ENCODE results near the gene SLC32A1.

Gene SLC32A1

DNA sequence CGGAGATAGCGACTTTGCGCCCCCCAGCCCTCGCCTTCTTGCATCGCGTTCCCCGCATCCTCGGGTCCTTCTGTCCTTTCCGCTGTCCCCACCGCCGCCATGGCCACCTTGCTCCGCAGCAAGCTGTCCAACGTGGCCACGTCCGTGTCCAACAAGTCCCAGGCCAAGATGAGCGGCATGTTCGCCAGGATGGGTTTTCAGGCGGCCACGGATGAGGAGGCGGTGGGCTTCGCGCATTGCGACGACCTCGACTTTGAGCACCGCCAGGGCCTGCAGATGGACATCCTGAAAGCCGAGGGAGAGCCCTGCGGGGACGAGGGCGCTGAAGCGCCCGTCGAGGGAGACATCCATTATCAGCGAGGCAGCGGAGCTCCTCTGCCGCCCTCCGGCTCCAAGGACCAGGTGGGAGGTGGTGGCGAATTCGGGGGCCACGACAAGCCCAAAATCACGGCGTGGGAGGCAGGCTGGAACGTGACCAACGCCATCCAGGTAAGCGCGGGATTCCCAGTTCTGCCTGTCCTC is 401 bp downstream of the SLC32A1 start:
- Histone ChIP-seq H3K4me3 (no peak overlapping the region), H3K27ac (no peak overlapping the region)

DNA sequence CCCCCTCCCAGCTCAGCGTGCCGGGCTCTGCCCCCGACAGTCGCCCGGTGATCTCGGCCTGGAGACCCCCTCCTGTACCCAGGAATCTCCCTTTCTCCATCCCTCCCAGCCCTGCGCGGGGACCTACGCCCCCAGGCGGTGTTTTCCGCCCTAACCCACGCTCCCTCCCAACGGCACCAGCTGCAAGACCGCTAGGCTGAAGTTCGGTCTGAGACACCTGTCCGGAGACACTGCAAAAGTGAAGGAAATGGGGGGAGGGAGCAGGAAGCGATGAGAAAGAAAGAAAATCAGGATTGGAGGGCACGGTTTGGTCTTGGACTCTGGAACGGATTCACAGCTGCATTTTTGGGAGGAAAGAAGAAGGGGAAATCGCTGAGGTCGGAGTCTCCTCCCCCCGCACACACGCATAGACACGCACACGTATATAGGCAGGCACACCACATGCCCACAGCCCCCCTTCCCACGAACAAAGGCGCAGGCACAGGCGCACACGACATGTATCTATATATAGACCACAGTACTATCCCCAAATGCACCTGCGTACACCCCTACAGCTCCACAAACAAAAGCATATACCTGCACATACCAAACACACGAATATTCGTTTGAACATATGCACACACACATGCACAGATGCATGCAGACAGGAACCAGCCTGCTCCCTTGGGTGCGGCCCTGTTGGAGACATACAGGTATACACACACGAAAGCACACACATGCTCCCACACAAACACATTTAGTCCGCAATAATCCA is 1.0 kb downstream of the SLC32A1 start:
- Histone ChIP-seq H3K4me3 (no peak overlapping the region), H3K27ac (no peak overlapping the region)

DNA sequence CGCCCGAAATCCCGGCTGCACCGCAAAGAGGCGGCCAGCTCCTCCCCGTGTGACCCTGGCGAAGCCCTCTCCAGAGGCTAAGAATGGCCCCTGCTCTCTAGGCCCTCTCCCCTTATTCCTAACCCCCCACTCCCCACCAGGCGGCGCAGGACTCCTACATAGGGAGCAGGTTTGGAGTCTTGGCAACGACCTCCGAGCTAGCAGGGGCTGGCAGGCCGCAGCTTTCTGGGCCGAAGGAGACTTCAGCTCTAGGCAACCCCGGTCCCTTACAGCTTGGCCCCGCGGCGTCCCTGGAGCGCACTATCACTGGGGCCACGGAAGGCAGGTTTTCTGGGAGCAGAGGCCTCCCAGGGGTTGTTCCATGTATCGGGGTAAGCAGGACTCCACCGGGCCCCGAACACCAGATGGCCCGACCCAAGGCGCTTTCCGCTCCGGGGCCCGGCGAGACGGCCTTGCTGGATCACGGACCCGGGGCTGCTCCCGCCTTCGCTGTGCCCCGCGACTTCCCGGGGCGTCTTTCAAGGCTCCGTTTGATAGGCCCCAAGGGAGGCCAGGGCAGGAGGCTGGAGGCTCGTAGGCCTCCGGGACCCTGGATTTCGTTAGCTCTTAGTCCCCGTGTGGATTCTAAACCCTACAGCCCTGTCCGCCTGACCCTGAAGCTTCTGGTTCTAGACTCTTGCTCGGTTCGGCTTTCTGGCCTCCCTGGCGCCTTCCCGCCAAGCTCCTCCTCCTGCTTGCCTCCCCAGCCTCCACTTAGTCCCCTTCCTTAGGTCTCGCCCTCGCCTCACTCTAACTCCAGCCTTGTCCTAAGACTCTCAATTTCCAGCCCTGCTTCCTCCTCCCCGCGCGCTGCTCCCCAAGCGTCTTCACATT is 1.9 kb downstream of the SLC32A1 start:
- Histone ChIP-seq H3K27ac (no peak overlapping the region), H3K4me3 (no peak overlapping the region)

DNA sequence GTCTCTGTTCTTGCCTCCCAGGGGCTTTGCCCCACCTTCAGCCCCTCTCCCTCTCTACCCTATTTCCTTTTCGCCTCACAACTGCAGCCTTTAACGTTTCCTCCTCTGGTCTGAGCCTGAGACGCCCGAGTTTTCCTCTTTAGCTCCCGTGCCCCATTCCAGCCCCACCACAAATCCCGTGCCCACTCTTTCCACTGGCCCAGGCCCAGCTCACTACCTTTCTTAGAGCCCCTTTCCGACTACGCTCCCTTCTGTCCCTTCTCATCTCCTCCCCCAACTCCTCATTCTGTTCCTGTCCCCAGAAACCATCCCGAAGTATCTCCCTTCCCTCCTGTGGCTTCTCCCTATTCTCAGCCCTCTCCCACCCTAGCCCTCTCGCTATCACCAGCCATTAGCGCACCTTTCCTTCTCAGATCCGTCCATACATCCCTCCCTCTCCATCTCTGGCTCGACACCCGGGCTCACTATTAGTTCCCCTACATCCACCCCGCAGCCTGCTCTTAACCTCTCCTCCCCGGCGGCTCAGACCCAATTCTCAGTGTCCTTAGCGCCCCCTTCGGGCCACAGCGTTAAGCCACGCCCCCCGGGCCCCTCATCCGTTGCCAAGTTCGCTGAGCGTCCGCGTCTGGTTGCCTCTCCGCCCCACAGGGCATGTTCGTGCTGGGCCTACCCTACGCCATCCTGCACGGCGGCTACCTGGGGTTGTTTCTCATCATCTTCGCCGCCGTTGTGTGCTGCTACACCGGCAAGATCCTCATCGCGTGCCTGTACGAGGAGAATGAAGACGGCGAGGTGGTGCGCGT is 2.7 kb downstream of the SLC32A1 start:
- Histone ChIP-seq H3K27ac (no peak overlapping the region), H3K4me3 (no peak overlapping the region)

DNA sequence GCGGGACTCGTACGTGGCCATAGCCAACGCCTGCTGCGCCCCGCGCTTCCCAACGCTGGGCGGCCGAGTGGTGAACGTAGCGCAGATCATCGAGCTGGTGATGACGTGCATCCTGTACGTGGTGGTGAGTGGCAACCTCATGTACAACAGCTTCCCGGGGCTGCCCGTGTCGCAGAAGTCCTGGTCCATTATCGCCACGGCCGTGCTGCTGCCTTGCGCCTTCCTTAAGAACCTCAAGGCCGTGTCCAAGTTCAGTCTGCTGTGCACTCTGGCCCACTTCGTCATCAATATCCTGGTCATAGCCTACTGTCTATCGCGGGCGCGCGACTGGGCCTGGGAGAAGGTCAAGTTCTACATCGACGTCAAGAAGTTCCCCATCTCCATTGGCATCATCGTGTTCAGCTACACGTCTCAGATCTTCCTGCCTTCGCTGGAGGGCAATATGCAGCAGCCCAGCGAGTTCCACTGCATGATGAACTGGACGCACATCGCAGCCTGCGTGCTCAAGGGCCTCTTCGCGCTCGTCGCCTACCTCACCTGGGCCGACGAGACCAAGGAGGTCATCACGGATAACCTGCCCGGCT is 3.4 kb downstream of the SLC32A1 start:
- Histone ChIP-seq H3K27ac (no peak overlapping the region), H3K4me3 (no peak overlapping the region)

DNA sequence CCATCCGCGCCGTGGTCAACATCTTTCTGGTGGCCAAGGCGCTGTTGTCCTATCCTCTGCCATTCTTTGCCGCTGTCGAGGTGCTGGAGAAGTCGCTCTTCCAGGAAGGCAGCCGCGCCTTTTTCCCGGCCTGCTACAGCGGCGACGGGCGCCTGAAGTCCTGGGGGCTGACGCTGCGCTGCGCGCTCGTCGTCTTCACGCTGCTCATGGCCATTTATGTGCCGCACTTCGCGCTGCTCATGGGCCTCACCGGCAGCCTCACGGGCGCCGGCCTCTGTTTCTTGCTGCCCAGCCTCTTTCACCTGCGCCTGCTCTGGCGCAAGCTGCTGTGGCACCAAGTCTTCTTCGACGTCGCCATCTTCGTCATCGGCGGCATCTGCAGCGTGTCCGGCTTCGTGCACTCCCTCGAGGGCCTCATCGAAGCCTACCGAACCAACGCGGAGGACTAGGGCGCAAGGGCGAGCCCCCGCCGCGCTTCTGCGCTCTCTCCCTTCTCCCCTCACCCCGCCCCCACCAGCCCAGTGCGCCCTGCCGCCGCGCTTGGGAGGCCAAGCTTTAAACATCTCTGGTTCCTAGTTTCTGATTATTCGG is 4.0 kb downstream of the SLC32A1 start:
- no peak overlapping the region for H3K27ac ChIP-seq
- no peak overlapping the region for H3K4me3 ChIP-seq

DNA sequence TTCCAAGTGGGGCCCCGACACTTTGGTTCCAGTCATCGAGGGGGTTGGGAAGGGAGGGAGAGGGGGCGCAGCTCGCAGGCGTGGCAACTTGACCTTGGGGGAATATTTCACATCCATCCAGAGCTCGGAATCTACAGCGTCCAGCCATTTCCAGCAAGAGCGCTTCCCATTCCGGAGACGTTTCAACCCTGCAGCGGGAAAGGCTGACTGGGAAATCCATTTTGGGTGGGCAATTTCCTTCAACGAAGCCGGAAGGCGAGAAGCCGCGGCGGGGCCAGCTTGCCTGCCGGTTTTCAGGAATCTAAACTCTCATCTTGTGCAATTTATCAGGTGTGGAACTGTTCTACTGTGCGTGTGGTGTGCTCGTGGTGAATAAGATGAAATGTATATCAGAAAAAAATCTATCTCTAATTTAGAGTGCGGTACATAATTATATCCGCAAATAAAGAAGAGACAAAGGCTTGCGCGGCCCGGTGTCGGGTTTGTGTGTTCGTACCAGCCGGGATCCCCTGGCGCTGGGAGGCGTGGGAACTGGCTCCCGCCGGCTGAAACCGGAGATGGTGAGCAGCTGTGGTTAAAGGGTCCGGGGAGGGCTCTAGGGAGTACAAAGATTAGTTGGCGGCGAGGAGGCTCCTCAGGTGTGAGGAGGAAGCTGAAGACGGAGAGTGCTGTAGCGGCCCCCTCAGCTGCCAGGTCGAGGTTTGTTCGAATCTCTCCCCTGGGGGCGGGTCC is 4.8 kb downstream of the SLC32A1 start:
- H3K27ac ChIP-seq, result no peak overlapping the region
- H3K4me3 ChIP-seq, result no peak overlapping the region

DNA sequence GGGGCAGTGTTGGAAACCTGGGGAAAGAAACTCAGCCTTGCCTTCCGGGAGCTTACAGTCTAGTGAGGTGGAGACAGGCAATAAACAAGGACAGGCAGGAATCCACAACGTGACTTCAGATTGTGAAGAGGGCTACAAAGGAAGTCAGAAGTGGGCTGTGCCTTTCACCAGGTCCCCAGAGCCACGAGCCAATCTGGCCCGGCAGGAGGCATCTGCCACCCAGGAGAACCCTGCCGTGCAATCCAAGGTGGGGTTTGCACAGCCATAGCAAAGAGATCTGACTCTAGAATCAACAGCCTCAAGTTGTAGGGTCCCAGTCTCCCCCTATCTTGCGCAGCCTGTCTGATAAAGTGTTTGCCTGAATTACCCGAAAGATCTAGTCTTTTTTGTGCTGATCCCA is 5.5 kb downstream of the SLC32A1 start:
- Histone ChIP-seq H3K27ac (no peak overlapping the region), H3K4me3 (no peak overlapping the region)

DNA sequence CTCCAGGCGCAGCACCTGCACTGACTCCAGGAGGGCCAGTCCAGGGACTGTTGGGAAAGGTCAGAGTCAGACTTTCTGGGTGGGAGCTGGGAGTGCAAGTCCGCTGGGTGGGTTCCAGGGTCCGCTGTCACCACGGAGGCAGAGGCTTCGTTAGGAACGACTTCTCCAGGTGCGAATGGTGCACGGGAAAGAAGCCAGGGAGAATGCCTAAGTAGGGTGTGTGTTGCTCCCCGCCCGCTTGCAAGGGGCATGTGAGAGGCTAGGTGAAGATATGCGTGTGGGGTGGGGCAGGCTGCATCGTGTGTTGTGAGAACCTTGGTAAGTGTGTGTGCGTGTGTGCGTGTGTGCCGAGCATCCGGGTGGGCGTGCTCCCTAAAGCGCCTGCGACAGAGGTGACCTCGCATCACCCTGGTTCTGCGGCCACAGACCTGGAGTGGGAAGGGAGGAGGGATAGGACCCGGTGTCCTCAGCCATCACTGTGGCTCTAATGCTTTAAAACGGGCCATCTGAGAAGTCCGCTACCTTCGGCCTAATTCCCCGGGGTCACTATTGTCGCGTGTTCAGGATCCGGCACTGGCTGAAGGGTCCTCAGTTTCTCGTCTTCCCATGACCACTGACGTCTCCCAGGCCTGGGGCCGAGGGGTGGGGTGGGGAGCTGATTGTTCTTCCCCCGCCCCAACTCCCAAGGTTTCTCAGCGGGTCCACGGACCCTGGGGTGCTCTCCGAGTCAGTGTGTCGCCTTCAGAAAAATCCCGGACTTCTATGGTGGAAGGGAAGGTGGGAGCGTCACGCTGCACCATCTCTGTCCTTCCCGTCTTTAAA is 6.1 kb downstream of the SLC32A1 start:
- H3K27ac ChIP-seq, result no peak overlapping the region
- H3K4me3 ChIP-seq, result no peak overlapping the region

DNA sequence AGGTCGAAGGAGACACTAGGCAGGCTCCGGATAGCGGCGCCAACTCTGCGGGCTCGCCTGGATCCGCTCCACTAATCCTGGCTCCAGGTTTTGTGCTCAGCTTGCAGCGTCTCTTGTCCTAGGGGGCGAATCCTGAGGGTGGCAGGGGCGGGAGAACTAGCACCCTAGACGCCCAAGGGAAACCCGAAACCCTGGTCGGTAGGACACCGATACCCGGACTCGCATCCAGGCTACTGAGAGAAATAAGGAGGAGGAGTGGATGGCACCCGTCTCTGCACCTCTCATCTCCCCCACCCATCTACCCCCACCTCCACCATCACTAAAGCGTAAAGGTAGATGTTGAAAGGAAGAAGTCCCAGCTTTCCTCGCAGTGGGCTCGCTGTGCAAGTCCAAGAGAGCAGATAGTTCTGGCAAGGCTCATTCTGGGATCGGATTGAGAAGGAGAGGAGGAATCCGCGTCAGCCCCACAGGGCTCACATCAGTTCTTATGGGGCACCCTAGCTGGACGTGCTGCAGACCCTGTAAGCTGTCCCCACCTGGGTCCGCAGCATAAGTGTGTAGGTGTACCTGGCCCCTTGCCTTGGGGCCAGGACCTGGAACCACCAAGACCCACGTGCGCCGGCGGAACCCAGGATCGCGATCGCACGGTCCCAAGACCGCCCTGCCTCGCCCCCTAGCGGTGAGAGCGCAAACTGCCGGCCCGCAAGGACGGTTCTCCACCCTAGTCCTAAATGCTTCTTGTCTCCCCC is 6.9 kb downstream of the SLC32A1 start:
- no peak overlapping the region for H3K27ac ChIP-seq
- H3K4me3 ChIP-seq, result peak overlapping the region in 3 of 7 experiments; percentile 5 to 21 (median 11)

DNA sequence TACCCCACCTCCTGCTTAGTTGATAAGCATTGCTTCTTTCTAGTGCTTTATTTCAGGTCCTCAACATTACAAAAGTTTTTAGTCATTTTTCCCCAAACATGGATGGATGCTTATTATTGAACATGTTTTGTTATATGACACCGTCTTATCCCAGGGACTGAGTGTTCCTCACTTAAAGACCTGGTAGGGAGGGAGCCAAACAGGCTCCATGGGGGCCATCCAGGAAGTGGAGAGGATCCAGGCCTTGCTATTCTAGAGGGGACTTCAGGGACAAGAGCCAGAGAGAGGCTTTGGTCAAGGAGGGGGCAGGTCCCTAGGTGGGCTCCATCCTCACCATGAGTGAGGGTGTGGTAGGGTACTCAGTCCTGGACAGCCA is 7.4 kb downstream of the SLC32A1 start:
- H3K27ac ChIP-seq, result no peak overlapping the region
- H3K4me3 ChIP-seq, result no peak overlapping the region

DNA sequence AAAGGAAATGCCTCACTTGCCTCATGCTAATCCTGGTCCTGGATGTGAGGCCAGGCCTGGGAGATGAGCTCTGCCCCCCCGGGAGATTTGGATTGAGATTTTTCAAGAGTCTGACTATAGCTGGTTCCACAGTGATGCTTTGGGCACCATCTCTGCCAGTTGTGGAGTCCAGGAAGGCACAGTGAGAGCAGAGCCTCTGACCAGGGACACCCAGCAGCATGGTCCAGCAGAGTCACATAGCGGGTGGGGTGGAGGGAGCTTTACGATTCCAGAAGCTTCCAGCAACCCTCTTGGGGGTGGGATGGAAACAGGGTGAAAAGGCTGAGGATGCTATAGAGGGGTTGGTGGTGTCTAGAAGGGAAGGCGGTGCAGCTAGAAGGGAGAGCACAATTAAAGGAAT is 8.7 kb downstream of the SLC32A1 start:
- Histone ChIP-seq H3K4me3 (no peak overlapping the region), H3K27ac (no peak overlapping the region)

DNA sequence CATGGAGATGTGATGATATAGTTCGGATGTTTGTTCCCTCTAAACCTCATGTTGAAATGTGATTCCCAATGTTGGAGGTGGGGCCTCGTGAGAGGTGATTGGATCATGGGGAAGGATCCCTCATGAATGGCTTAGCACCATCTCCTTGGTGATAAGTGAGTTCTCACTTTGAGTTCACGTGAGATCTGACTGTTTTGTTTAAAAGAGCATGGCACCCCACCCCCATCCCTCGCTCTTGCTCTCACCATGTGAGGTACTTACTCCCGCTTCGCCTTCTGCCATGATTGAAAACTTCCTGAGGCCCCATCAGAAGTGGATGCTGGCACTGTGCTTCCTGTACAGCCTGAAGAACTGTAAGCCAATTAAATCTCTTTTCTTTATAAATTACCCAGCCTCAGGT is 10.9 kb downstream of the SLC32A1 start:
- no peak overlapping the region for H3K4me3 ChIP-seq
- no peak overlapping the region for H3K27ac ChIP-seq

DNA sequence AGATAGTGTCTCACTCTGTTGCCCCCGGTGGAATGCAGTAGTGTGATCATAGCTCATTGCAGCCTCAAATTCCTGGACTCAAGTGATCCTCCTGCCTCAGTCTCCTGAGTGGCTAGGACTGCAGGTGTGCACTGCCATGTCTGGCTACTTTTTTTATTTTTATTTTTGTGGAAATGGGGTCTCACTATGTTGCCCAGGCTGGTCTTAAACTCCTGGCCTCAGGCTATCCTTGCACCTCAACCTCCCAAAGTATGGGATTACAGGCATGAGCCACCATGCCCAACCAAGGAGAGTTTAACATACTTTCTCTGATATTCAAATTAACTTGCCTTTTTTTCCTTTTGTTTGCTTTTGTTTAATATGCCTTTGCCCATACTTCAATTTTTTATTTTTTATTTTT is 13.6 kb downstream of the SLC32A1 start:
- Histone ChIP-seq H3K27ac (no peak overlapping the region), H3K4me3 (no peak overlapping the region)

DNA sequence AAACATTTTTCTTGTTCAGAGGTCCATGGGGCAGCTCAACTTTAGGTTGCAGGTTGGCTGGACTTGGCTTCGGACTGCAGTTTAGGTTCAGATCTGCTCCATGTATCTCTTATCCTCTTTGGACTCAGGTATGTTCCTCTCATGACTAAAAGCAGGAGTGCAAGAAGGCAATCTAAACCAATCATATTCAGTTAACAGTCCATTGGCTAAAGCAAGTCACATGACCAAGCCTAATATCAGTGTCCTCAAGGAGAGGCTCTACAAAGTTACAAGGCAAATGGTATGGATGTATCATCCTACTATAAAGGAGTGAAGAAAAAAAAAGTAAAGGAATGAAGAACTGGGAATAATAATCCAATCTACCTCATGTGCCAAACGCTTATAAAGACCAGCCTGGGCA is 21.5 kb downstream of the SLC32A1 start:
- Histone ChIP-seq H3K4me3 (no peak overlapping the region), H3K27ac (no peak overlapping the region)

DNA sequence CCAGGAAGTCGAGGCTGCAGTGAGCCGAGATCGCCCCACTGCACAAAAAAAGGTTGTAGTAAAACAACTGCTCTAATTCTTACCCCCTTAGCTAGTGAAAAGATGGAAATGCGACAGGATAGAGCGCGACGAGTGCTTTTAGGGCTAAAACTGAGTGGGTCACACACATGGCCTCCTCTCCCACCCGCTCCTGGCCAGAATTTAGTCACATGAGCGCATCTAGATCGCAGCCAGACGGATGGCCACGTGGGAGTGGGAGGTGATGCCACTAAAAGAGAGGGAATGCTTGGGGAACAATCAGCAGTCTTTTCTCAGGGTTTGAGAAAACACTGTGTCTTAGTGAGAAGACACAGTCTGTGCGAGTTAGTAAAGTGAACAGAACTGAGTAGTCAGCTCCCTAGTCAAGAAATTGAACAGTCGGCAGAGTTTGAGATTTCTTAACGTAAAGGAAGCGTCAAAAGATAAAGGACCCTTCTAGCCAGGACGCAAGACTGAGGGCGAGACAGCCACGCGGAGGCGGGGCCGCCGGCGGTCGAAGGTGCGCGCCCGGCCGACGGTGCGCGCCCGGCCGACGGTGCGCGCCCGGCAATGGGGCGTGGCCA is 23.3 kb downstream of the SLC32A1 start:
- H3K27ac ChIP-seq, result peak overlapping the region in 19 of 21 experiments; percentile 33 to 94 (median 84)
- peak overlapping the region; percentile 58 to 96 (median 91) for H3K4me3 ChIP-seq

Data from skin epidermis (tissue), 12 donors.